NCI-H524 (cell line): ENCODE results near the gene LLGL2.
"Not testable (repeated sequence)": the region's sequence is repeated elsewhere in the genome, so short reads cannot be mapped to it uniquely, and the experiment has no call there.

ENCODE experiments used
- DNase-seq, 2 experiments: peaks; one replicate each; lab custom pipeline; 2025; lab: John Stamatoyannopoulos, UW

LLGL2 gene

GRCh38 chr17:75507733-75508719 is 17.5 kb upstream of the LLGL2 start:
- DNase-seq: no peak

- DNase-seq: no peak
Measured at GRCh38 chr17:75508931-75509361, 16.6 kb upstream of the LLGL2 start.

GRCh38 chr17:75509528-75510258 is 15.8 kb upstream of the LLGL2 start:
- no peak for DNase-seq

- no peak for DNase-seq
Measured at GRCh38 chr17:75511270-75511609, 14.3 kb upstream of the LLGL2 start.

GRCh38 chr17:75511610-75512575 is 13.6 kb upstream of the LLGL2 start:
- no peak for DNase-seq

- no peak for DNase-seq
Measured at GRCh38 chr17:75512926-75513640, 12.4 kb upstream of the LLGL2 start.

- no peak for DNase-seq
Measured at GRCh38 chr17:75513641-75514000, 11.9 kb upstream of the LLGL2 start.

- peak in 1 of 2 experiments; percentile 65 for DNase-seq
Measured at GRCh38 chr17:75514299-75514918, 11.1 kb upstream of the LLGL2 start.

GRCh38 chr17:75514919-75515495 is 10.5 kb upstream of the LLGL2 start:
- DNase-seq: peak in 1 of 2 experiments; percentile 65

- DNase-seq: peak; percentile 96 to 98
Measured at GRCh38 chr17:75515496-75516254, 9.8 kb upstream of the LLGL2 start, which contains the start of gene CASKIN2. Gene CASKIN2 (minus strand): TSS chr17:75515537. CDS start chr17:75513804, 1,733 bp downstream.

- DNase-seq: peak; percentile 91 to 95
Measured at GRCh38 chr17:75516255-75516618, 9.3 kb upstream of the LLGL2 start, which contains the start of gene TSEN54. Gene TSEN54 (plus strand): TSS chr17:75516528. CDS start chr17:75516561, 33 bp downstream.

- peak in 1 of 2 experiments; percentile 64 for DNase-seq
Measured at GRCh38 chr17:75516619-75517296, 8.7 kb upstream of the LLGL2 start.

GRCh38 chr17:75517297-75517865 is 8.1 kb upstream of the LLGL2 start:
- no peak for DNase-seq

GRCh38 chr17:75518201-75518600 is 7.3 kb upstream of the LLGL2 start:
- no peak for DNase-seq

GRCh38 chr17:75518983-75519537 is 6.4 kb upstream of the LLGL2 start:
- no peak for DNase-seq

GRCh38 chr17:75520413-75520812 is 5.1 kb upstream of the LLGL2 start:
- DNase-seq: not testable (repeated sequence)

GRCh38 chr17:75521290-75521689 is 4.2 kb upstream of the LLGL2 start:
- DNase-seq: no peak
